IPS-NIHi7 (cell line): Measurements from ENCODE around the gene PLCB2.

Source experiments
- DNase-seq: peaks from one replicate; pipeline ENCODE4 v3.0.0; 2012; ENCODE audit warnings: mixed read lengths; ENCODE audit errors: extremely low spot score

PLCB2 gene

GRCh38 chr15:40286794-40287193 is 20.9 kb downstream of the PLCB2 start:
- DNase-seq, result no peak

GRCh38 chr15:40286061-40286532 is 21.6 kb downstream of the PLCB2 start:
- no peak for DNase-seq

GRCh38 chr15:40285554-40286011 is 22.2 kb downstream of the PLCB2 start:
- DNase-seq, result no peak

DNA sequence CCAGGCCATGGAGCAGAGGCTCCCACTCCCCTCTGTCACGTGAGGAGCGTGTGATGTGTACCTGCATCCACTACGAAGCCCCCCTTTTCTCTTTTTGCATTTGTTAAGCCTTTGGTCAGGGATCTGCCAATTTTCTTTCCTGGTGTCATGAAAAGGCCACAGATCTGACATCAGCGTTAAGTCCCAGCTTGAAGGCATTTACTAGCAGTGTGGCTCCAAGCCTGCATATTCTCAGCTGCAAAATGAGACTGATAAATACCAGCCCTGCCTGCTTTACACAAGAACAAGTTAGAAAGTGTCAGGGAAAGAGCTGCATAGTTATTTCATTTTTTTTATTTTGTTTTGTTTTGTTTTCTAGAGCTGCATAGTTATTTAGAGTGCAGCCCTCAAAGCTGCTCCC is 22.6 kb downstream of the PLCB2 start:
- no peak for DNase-seq

- DNase-seq, result no peak
Observed at GRCh38 chr15:40283615-40284300, 24.0 kb downstream of the PLCB2 start.

DNA sequence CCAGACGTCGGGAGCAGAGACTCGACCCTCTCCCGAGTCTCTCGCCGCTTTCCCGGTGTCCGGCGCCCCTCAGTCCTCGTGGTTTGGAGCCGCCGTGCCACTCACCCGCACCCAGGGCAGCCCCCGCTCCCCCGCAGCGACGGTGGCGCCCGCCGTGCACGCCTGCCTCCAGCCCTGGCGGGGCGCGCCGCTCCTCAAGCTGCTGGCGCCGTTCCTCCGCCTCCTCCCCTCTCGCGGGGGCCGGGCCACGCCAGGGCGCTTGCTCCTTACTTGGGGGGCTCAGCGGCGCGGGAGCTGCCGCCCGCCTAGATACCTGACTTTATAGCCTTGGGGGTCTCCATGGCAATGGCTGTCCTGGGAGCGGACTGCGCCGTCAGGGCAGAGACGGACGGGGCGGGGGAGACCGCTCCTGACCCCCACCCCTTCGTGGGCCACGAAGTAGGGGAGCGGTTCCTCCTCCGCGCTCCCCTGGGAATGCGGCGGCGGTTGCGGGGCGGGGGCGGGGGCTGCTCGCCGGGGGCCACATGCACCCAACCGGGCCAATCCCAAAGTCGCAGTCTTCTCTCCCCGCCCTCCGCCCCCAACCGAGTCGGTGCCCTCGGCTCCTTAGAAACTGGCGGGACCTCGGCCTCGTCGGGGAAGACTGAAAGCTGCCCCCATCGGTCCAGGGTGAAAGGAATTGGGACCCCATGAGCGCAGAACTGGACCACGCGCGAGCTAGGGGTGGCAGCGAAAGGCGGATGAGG is 24.7 kb downstream of the PLCB2 start, which contains the start of gene ANKRD63:
TSS of gene ANKRD63 (minus strand) at position 196 of the 746 bp plus-strand sequence. CDS start 478 bp downstream, outside the sequence.
- no peak for DNase-seq

DNA sequence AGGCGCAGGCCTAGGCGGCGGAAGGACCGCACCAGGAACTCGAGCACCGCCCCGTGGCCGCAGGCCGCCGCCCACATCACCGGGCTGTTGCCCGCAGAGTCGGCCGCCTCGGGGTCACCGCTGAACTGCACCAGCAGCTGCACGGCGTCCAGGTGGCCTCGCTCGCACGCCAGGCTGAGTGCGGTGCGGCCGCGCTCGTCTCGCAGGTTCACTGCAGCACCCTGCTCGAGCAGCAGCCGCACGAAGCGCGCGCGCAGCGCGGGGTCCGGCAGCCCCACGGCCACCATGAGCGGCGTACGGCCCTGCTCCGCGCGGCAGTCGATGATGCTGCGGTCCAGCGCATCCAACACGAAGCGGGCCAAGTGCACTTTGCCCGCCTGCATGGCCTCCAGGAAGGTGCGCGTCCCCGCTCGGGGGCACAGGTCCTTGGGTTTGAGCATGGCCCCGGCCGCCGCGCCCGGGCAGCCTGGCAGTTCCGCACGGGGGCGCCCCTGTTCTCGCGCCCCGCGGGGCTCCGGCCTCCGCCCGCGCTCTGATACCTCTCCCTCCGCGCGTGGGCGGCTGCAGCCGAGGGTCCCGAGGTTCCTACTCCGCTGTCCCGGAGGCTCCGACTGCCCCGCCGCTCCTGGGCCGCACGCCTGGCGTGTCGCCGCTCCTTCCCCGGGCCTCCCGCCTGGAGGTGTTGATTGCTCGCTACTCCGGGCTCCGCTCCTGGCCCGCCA is 25.4 kb downstream of the PLCB2 start:
- DNase-seq, result peak; percentile 64

DNA sequence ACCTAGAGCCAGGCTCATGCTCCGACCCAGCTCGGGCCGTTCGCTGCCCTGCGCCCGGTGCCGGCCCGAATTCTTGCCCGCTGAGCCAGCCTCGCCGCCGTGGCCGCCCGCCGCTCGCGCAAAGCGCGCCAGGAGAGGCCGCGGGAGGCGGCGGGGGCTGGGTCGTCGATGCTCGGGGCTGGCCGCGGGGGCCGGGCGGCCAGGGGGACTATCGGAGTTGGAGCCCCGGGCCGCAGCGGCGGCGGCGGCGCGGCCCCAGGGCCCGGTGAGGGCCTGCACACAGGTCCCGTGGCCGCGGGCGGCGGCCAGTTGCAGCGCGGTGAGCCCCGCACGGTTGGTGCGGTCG is 26.0 kb downstream of the PLCB2 start:
- DNase-seq, result no peak

DNA sequence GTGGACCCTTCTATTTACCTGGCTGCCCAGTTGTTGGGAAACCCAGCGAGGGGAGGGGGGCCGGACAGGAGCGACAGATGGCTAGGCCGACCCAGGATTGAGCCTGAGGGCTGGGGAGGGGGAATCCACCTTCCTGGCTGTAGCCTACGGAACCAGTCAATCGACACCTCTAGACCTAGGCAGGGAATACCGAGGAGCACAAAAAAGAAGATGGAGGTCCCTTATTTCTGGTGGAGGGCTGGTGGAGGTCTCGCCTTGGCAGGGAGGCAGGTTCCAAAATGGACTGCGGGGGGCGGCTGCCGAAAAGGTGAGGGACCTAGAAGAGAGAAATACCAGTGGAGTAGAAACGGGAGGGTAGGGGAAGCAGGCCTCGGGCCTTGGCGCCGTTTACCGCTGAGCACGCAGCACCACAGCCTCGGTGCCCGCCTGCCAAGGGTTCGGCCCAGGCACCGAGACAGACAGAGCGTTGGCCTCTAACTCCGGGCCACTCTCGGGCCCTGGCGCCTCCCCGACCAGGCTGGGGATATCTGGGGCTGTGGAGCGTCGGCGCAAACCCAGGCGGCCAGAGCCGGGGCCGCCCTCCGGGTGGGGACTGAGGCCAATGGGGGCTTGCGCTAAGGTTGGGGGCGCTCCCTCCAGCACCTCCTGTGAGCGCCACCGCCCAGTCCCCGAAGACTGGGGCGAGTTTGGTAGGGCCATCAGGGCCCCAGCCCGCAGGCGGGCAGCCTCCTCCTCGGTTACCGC is 26.5 kb downstream of the PLCB2 start:
- no peak for DNase-seq

DNA sequence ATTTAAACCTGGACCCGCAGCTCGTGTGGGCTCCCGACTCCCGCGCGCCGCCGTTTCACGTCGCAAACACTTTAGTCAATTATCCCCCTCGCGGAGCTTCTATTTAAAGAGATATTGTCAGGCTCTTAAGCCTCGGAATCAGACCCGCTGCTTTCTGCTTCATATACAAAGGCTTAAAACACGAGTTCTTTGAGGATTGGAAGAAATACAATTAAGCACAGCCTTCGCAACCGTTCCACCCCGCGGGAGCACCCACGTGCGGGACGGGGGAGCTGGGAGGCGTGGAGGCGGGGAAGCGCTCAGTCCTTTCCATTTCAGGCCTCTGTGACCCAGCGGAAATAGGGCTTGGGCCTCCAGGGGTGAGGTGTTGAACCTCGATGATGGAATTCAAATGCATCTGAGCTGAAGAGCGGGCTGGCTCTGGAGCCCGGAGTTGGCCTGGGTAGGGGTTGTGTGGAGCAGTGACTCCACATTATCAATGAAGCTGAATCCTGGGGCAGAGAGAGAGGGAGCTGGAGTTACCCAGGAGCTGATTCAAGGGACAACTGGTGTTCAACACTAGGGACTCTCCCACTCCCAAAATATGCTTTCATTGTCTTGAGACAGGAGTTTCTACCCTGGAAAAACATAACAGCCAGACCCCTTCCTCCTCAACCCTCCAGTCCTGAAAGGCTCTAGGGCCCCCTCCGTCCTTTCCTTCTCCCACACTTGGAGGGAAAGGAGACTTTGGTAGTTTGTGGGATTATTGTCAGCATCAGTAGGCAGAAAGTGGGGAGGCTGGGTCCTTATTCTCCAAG is 27.3 kb downstream of the PLCB2 start:
- DNase-seq, result no peak

- peak; percentile 82 for DNase-seq
Observed at GRCh38 chr15:40279437-40280141, 28.1 kb downstream of the PLCB2 start.

DNA sequence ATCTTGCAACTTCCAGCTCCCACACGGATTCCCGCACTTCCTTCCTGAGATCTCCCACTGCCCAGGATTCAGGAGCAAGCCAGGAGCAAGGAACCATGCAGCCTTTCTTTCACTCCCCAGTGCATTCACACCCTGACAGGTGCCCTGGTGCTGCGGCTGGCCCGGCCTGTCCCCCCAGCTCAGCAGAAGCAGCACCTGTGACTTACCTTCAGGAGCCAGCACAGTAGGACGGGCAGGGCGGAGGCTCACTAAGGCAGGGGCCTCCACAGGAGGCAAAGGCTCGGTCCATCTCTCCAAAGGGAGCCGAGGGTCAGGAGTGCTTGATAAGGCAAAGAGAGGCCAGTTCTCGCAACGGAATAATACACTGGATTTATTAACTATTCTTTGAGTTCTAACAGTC is 29.7 kb downstream of the PLCB2 start:
- no peak for DNase-seq

DNA sequence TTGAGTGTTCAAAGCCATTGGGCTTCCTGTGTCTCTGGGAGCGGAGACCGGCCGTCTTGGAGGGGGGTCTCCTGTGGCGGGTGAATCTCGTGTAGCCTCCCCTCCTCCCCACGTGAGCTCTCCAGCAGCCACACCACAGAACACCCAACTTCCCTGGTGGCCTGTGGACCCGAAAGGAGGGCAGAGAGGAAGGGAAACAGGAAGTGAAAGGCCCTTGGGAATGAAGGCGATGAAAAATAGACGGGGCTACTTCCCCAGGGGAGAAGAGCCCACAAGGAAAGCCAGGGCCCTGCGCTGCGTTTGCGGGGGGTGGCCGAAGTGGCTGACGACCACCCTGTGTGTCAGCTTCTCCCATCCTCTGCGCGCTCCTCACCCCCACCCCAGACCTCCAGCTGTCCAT is 30.3 kb downstream of the PLCB2 start:
- DNase-seq, result no peak

GRCh38 chr15:40276927-40277326 is 30.8 kb downstream of the PLCB2 start:
- DNase-seq, result no peak

DNA sequence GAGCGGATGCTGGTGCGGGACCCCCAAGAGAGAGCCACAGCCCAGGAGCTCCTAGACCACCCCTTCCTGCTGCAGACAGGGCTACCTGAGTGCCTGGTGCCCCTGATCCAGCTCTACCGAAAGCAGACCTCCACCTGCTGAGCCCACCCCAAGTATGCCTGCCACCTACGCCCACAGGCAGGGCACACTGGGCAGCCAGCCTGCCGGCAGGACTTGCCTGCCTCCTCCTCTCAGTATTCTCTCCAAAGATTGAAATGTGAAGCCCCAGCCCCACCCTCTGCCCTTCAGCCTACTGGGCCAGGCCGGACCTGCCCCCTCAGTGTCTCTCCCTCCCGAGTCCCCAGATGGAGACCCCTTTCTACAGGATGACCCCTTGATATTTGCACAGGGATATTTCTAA is 31.8 kb downstream of the PLCB2 start:
- DNase-seq, result no peak

DNA sequence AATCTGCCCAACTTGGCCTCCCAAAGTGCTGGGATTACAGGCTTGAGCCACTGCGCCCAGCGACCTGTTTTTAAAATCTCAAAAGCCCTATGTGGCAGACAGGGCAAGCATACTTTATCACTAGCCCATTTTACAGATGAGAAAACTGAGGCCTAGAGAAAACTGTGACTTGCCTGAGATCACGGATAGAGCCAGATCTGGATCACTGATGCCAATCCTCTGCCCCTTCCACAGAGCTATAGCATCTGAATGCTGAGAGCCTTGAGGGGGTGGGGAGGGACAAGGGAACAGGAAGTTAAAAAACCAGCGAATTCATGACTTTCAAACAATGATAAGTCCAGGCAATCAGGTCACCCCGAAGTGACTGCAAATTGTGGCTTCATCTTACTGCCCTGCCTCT is 32.2 kb downstream of the PLCB2 start:
- DNase-seq, result no peak

- DNase-seq, result peak; percentile 78
Observed at GRCh38 chr15:40274350-40275274, 33.1 kb downstream of the PLCB2 start.

GRCh38 chr15:40273428-40273827 is 34.3 kb downstream of the PLCB2 start:
- no peak for DNase-seq

GRCh38 chr15:40272485-40273056 is 35.2 kb downstream of the PLCB2 start:
- DNase-seq, result no peak
